RWPE1 (cell line): ENCODE data around the gene RAB31.

Experiments
- CTCF ChIA-PET: fragments of 350-600 bp; sonication (Branson Sonifier 250); formaldehyde crosslinking; extraction: SDS; loops from one replicate; lab custom pipeline; 2021; lab: Yijun Ruan, JAX
- POLR2A ChIA-PET: fragments of 400-600 bp; formaldehyde crosslinking; extraction: SDS; loops from one replicate; lab custom pipeline; 2020; ENCODE audit warnings: antibody characterized with exemption; ENCODE audit not compliant: low non-redundant PET; lab: Yijun Ruan, JAX
- DNase-seq: peaks from one replicate; pipeline ENCODE4 v3.0.0; 2012; ENCODE audit warnings: low spot score
- H3K27ac ChIP-seq: fragments of 450-650 bp; 2 replicates; pipeline ENCODE4 v1.5.1; 2017
- TF ChIP-seq, protein P1 (sequence below): fragments of 450-650 bp; conservative IDR thresholded peaks from 2 replicates; pipeline ENCODE4 v1.5.1; 2017; ENCODE audit warnings: low read depth, mild to moderate bottlenecking

The RAB31 gene

DNA sequence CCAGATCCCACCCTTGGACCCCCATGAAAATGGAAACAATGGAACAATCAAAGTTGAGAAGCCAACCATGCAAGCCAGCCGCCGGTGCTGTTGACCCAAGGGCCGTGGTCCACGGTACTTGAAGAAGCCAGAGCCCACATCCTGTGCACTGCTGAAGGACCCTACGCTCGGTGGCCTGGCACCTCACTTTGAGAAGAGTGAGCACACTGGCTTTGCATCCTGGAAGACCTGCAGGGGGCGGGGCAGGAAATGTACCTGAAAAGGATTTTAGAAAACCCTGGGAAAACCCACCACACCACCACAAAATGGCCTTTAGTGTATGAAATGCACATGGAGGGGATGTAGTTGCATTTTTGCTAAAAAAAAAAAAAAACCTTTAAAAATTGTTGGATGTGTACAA, 151.1 kb downstream of the RAB31 start:
- ChIA-PET CTCF (no interaction called here), POLR2A (no interaction called here)
- TF ChIP-seq, protein P1, sequence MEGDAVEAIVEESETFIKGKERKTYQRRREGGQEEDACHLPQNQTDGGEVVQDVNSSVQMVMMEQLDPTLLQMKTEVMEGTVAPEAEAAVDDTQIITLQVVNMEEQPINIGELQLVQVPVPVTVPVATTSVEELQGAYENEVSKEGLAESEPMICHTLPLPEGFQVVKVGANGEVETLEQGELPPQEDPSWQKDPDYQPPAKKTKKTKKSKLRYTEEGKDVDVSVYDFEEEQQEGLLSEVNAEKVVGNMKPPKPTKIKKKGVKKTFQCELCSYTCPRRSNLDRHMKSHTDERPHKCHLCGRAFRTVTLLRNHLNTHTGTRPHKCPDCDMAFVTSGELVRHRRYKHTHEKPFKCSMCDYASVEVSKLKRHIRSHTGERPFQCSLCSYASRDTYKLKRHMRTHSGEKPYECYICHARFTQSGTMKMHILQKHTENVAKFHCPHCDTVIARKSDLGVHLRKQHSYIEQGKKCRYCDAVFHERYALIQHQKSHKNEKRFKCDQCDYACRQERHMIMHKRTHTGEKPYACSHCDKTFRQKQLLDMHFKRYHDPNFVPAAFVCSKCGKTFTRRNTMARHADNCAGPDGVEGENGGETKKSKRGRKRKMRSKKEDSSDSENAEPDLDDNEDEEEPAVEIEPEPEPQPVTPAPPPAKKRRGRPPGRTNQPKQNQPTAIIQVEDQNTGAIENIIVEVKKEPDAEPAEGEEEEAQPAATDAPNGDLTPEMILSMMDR: no peak

DNA sequence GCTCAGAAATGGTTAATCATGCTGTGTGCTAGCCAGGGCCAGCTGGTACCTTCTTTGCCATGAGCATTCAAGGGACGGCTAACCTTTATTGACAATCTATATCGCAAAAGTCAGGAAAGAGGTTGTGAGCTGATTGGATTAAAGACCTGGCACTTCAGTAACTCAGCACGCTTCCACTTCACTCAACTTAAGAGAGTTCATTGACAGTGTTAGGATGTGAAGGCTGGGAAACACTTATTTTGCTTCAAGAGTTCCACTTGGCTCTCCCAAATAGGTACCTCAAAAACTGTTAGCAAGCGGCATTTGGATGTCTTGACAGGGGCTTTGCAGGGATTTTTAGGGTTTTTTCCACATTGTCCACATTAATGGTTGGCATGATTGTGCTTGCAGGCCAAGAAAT, 152.6 kb downstream of the RAB31 start:
- TF ChIP-seq, protein P1: no peak
- H3K27ac ChIP-seq: no peak overlapping the region
- ChIA-PET CTCF (interaction anchor here (0.6 kb wide), 1 partner anchor 17 kb away, joined by 3 read pairs; no protein-coding TSS in a partner anchor), POLR2A (no interaction called here)
- DNase-seq: no peak

More for the DNA sequence above, 151.1 kb downstream of the RAB31 start:
- no peak for DNase-seq
- no peak overlapping the region for H3K27ac ChIP-seq

DNA sequence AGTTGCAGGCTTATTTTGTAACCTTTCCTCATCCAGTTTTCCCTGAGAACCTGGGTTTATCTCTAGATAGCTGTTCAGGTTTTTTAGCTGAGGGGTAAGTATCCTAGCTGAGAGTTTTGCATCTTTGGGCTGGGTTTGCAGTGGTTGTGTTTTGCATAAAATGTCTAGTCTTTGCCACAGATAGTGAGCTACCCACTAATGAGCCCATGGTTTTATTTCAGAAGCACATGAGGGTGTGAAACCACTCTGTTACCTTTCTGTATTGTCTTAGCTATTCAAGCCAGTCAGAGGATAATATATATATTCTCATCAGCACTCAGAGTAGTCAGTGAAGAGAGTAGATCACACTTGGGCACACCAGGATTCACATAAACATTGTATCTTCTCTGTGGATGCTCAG, 153.1 kb downstream of the RAB31 start:
- CTCF ChIA-PET: interaction anchor here (0.6 kb wide), 1 partner anchor 17 kb away, joined by 3 read pairs; no protein-coding TSS in a partner anchor
- no peak overlapping the region for H3K27ac ChIP-seq
- no peak for DNase-seq
- TF ChIP-seq, protein P1: no peak
- POLR2A ChIA-PET: no interaction called here

DNA sequence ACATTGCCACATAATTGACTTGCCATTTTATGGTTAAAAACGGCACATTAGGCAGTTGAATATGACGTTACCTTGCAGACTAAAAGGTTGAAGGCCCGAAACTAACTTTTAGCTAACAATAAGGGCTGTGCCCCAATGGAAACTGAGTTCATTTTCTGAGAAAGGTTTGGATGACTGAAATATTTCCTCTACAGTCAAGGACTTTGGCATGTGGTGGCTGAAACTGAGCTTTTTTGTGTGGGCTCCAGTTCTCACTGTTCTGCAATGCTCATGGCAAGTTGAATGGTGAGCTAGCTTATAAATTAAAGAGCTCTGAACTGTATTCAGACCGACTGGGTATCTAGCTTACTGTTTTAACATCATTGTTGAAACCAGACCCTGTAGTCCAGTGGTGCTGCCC, 153.8 kb downstream of the RAB31 start:
- H3K27ac ChIP-seq: no peak overlapping the region
- no peak for DNase-seq
- TF ChIP-seq, protein P1: no peak
- ChIA-PET CTCF (no interaction called here), POLR2A (no interaction called here)

DNA sequence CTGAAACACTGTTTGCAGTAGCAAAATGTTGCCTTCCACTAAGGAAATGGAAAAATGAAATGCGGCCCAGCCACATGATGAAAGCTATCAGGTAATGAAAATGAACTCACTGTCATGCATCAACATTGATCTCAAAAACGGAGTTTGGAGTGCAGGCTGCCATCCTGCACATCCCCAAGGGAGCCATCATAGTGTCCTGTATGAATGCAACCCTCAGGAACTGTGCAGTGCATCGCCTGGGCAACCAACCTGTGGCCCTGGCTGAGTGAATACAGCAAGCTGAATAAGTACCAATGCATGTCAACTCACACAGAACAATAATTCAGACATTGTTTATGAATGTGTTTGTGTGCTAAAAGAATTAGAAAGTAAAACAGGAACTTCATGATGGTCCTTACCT, 154.6 kb downstream of the RAB31 start:
- ChIA-PET POLR2A (no interaction called here), CTCF (interaction anchor here (0.7 kb wide), 1 partner anchor 1650 kb away, joined by 7 read pairs; no protein-coding TSS in a partner anchor)
- TF ChIP-seq, protein P1: no peak
- DNase-seq: no peak
- H3K27ac ChIP-seq: no peak overlapping the region

DNA sequence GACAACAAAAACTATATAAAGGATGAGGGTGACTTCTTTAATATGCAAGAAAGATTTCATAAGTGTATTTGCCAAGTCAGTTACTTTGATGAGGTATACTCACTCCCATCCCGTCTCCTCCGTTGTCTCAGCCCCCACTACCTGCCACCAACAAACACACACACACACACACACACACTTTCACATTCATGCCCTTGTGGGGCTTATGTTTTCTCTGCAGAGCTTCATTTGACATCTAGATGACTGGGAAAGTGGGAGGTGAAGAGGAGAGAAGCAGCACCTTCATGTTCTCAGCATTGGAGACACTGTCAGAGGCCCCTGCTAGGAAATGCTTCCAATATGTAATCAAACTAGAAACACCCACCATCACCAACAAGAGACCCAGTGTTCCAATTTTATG, 155.2 kb downstream of the RAB31 start:
- DNase-seq: no peak
- ChIA-PET CTCF (no interaction called here), POLR2A (no interaction called here)
- TF ChIP-seq, protein P1: no peak
- H3K27ac ChIP-seq: no peak overlapping the region
